Suprapubic skin (tissue), 4 donors: ENCODE results near the gene ST3GAL4. TPM values are rescaled to one million over a fixed set of nuclear protein-coding genes. Genes with fewer than 3 reads are reported as not detected.

Experiments
- DNase-seq, 2 donors: peaks; one replicate each; pipeline ENCODE4 v3.0.0-alpha.2; 2019; ENCODE audit warnings: low spot score in 2 of 2
- H3K27ac ChIP-seq: fragments of 200-600 bp; sonication (generic); one replicate; pipeline ENCODE4 v1.5.1; 2019
- H3K27me3 ChIP-seq: fragments of 200-600 bp; sonication (generic); one replicate; pipeline ENCODE4 v1.5.1; 2019
- H3K36me3 ChIP-seq: fragments of 200-600 bp; sonication (generic); one replicate; pipeline ENCODE4 v1.5.1; 2019
- H3K4me1 ChIP-seq: fragments of 200-600 bp; sonication (generic); one replicate; pipeline ENCODE4 v1.5.1; 2019
- H3K4me3 ChIP-seq: fragments of 200-600 bp; sonication (generic); one replicate; pipeline ENCODE4 v1.5.1; 2019; ENCODE audit warnings: mild to moderate bottlenecking
- H3K9me3 ChIP-seq: fragments of 200-600 bp; sonication (generic); one replicate; pipeline ENCODE4 v1.5.1; 2019
- EP300 ChIP-seq: sonication (generic); formaldehyde crosslinking; IDR thresholded peaks from one replicate; pipeline ENCODE4 v1.6.1; 2017; ENCODE audit warnings: antibody characterized with exemption
- POLR2A ChIP-seq, 2 donors: fragments of 450-650 bp; IDR thresholded peaks; one replicate each; pipeline ENCODE4 v1.6.1; 2017; ENCODE audit warnings: antibody characterized with exemption in 2 of 2, mild to moderate bottlenecking in 2 of 2, moderate library complexity in 2 of 2
- POLR2AphosphoS5 ChIP-seq, 3 donors: sonication (generic); formaldehyde crosslinking; IDR thresholded peaks; one replicate each; pipeline ENCODE4 v1.6.1; 2017; ENCODE audit warnings: antibody characterized with exemption in 3 of 3
- WGBS: methylation state at CpG from one replicate; pipeline ENCODE4 v1.1.5; 2018; 5-methylcytosine and 5-hydroxymethylcytosine counted together
- total RNA-seq, 4 donors: library from RNA; depleted of rRNA; stranded (reverse); fragments of >200 nt; gene quantifications; one replicate each; pipeline ENCODE4 v1.1.0, GENCODE V29; 2016
- TF ChIP-seq, protein P1 (sequence below), 2 donors: fragments of 200-600 bp in 1 of 2; fragments of 450-650 bp in 1 of 2; sonication (generic) in 1 of 2; IDR thresholded peaks; one replicate each; pipeline ENCODE4 v1.5.1; 2016 to 2019; ENCODE audit warnings: antibody characterized with exemption in 2 of 2, mild to moderate bottlenecking in 1 of 2, moderate library complexity in 1 of 2

The ST3GAL4 gene
- total RNA-seq, 4 donors from 2014 or later, result 23.6 to 30.9 (median 26.9) TPM

DNA sequence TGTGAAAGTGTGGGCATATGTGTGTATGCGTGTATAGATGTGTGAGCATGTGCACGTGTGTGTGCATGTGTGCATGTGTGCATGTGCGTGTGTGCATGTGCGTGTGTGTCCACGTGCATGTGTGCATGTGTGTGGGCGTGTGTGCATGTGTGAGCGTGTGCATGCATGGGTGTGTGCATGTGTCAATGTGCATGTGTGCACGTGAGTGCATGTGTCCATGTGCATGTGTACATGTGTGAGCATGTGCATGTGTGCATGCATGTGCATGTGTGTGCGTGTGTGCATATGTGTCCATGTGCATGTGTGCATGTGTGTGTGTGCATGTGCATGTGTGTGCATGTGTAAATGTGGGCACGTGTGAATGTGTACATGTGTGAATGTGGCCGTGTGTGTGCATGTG, 95.3 kb downstream of the ST3GAL4 start:
- Histone ChIP-seq H3K27ac (no peak overlapping the region), H3K9me3 (no peaks in the 10 kb centered on the region), H3K27me3 (no peaks in the 10 kb centered on the region), H3K4me1 (peaks cover 18% of the 10 kb centered on the region), H3K36me3 (no peaks in the 10 kb centered on the region), H3K4me3 (no peak overlapping the region)
- no peak for DNase-seq
- TF ChIP-seq, protein P1, sequence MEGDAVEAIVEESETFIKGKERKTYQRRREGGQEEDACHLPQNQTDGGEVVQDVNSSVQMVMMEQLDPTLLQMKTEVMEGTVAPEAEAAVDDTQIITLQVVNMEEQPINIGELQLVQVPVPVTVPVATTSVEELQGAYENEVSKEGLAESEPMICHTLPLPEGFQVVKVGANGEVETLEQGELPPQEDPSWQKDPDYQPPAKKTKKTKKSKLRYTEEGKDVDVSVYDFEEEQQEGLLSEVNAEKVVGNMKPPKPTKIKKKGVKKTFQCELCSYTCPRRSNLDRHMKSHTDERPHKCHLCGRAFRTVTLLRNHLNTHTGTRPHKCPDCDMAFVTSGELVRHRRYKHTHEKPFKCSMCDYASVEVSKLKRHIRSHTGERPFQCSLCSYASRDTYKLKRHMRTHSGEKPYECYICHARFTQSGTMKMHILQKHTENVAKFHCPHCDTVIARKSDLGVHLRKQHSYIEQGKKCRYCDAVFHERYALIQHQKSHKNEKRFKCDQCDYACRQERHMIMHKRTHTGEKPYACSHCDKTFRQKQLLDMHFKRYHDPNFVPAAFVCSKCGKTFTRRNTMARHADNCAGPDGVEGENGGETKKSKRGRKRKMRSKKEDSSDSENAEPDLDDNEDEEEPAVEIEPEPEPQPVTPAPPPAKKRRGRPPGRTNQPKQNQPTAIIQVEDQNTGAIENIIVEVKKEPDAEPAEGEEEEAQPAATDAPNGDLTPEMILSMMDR (IDR thresholded peaks at IDR 0.05), result no peak
- TF ChIP-seq POLR2A (IDR thresholded peaks at IDR 0.05) (no peak), POLR2AphosphoS5 (IDR thresholded peaks at IDR 0.05) (no peak), EP300 (no peak)
- 88% methylated on average over 11 of the region's 11 CpGs for WGBS

DNA sequence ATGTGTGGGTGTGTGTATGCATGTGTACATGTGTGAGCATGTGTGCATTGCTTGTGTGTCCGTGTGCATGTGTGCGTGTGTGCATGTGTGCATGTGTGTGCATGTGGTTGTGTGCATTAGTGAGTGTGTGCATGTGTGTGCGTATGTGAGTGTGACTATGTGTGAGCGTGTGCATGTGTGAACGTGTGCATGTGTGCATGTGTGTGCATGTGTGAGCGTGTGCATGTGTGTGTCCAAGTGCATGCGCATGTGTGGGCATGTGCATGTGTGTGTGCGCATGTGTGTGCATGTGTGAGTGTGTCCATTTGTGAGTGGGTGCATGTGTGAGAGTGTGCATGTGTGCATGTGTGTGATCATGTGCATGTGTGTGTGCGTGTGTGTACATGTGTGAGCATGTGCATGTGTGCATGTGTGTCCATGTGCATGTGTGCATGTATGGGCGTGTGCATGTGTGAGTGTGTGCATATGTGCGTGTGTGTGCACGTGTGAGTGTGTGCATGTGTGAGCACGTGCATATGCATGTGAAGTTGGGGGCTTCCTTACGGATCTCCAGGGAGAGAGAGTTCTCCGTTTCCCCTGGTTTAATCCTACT, 95.8 kb downstream of the ST3GAL4 start:
- TF ChIP-seq POLR2AphosphoS5 (IDR thresholded peaks at IDR 0.05) (no peak), POLR2A (IDR thresholded peaks at IDR 0.05) (no peak), EP300 (no peak)
- TF ChIP-seq, protein P1 (IDR thresholded peaks at IDR 0.05), result no peak
- no peak overlapping the region for H3K4me3 ChIP-seq
- no peaks in the 10 kb centered on the region for H3K9me3 ChIP-seq
- H3K27me3 ChIP-seq, result no peaks in the 10 kb centered on the region
- H3K27ac ChIP-seq, result no peak overlapping the region
- 85% methylated on average over 15 of the region's 15 CpGs for WGBS
- H3K36me3 ChIP-seq, result no peaks in the 10 kb centered on the region
- H3K4me1 ChIP-seq, result peaks cover 18% of the 10 kb centered on the region
- no peak for DNase-seq

DNA sequence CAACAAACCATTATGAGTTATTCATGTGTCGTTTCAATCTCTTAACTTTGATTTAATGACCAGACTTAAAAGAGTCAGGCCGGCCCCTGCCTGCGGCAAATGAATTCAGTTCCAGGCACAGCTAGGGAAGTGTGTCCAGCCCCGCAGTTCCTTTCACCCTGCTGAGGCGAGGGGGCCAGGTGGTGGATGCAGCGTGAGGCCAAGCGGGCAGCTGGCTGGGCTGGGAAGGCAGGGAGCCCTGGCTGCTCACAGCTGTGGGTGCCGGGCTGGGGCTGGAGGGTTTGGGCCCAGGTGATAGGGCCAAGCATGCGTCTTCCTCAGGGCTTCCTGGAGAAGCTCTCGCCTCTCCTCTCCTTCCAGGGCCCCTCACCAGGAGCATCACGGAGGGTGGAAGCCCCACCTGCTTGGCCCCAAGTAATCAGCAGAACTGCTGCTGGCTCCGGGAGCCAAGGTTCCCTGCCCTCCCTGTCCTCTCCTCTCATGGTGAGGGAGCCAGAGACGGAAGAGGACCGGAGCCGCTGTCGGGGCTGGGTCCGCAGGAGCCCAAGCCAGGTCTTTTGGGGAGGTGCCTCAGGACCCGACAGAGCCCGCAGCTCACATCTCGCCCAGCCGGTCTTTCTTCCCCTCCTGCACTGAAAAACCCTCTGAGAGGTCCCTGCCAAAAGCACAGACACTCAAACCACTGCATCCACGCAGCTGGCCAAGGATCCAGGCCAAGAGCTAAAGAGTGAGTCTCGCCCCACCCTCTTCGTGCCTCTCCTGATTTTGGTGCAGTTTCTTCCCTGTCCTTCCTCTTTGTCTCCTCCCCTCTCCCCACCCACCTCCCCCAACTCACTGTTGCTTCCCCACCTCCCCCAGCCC, 97.0 kb downstream of the ST3GAL4 start:
- no peak for TF ChIP-seq EP300
- TF ChIP-seq POLR2A (IDR thresholded peaks at IDR 0.05), result no peak
- TF ChIP-seq POLR2AphosphoS5 (IDR thresholded peaks at IDR 0.05), result no peak
- TF ChIP-seq, protein P1 (IDR thresholded peaks at IDR 0.05), result no peak
- Histone ChIP-seq H3K9me3 (no peaks in the 10 kb centered on the region), H3K27ac (no peak overlapping the region), H3K36me3 (no peaks in the 10 kb centered on the region), H3K4me3 (no peak overlapping the region), H3K27me3 (no peaks in the 10 kb centered on the region), H3K4me1 (peaks cover 18% of the 10 kb centered on the region)
- no peak for DNase-seq
- WGBS, result 21% methylated on average over 18 of the region's 24 CpGs

DNA sequence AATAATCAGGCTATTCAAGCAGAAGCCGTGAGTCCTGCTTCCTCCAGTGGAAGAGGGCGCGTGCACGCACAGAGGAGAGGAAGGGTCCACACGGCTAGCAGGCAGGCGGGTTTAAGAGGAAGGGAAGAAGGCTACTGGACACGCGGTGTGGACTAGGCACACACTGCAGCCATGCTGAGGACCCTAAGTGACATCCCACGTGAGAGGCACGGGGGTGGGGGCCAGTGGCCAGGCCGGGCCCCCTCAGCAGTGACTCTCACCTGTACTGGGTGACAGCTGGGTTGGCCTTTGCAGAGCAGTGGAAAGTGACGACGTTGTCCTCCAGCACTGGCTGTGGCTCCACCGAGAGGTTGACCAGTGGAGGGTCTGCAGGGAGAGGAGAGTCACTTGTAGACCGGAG, 100.6 kb downstream of the ST3GAL4 start:
- no peaks in the 10 kb centered on the region for H3K36me3 ChIP-seq
- H3K27me3 ChIP-seq, result peaks cover 3% of the 10 kb centered on the region
- no peak overlapping the region for H3K4me3 ChIP-seq
- no peaks in the 10 kb centered on the region for H3K9me3 ChIP-seq
- no peak for DNase-seq
- no peak for TF ChIP-seq POLR2AphosphoS5 (IDR thresholded peaks at IDR 0.05)
- no peak for TF ChIP-seq POLR2A (IDR thresholded peaks at IDR 0.05)
- TF ChIP-seq, protein P1 (IDR thresholded peaks at IDR 0.05), result no peak
- TF ChIP-seq EP300, result no peak
- peaks cover 26% of the 10 kb centered on the region for H3K4me1 ChIP-seq
- 91% methylated on average over 15 of the region's 15 CpGs for WGBS
- H3K27ac ChIP-seq, result peak overlapping the region; percentile 43

DNA sequence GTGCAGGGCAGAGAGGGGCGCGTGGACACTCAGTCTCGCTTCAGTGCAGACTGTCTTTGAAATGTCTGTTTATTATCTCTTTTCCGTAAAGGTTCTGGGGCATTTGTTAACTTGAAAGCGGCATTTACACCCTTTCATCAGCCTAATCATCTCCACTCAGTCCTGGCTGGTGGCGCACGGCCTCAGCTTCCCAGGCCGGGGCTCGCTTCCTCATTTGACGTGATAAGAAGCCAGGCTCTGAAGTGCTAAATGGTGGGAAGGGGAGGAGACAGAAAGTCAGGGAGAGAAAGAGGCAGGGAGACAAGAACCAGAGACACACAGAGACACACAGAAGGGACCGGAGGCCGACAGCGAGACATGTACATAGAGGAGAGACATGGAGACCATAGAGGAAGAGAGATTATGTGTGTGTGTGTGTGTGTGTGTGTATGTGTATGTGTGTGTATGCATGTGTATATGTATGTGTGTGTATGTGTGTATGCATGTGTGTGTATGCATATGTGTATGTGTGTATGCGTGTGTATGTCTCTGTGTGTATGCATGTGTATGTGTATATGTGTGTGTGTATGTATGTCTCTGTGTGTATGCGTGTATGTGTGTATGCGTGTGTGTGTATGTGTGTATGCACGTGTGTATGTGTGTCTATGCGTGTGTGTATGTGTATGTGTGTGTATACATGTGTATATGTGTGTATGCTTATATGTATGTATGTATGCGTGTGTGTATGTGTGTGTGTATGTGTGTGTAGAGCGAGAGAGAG, 101.5 kb downstream of the ST3GAL4 start:
- Histone ChIP-seq H3K36me3 (no peaks in the 10 kb centered on the region), H3K4me1 (peaks cover 23% of the 10 kb centered on the region), H3K27ac (no peak overlapping the region), H3K4me3 (no peak overlapping the region), H3K9me3 (no peaks in the 10 kb centered on the region), H3K27me3 (peaks cover 3% of the 10 kb centered on the region)
- no peak for DNase-seq
- no peak for TF ChIP-seq POLR2A (IDR thresholded peaks at IDR 0.05)
- no peak for TF ChIP-seq POLR2AphosphoS5 (IDR thresholded peaks at IDR 0.05)
- TF ChIP-seq, protein P1 (IDR thresholded peaks at IDR 0.05), result no peak
- no peak for TF ChIP-seq EP300
- 86% methylated on average over 20 of the region's 20 CpGs for WGBS
